GM19351 (cell line): Measurements from ENCODE around the gene MOB4.
"Not testable (repeated sequence)": the region's sequence is repeated elsewhere in the genome, so short reads cannot be mapped to it uniquely, and the experiment has no call there.

Experiments
- ATAC-seq: cut with Tn5 transposase; IDR thresholded peaks from one replicate; pipeline ENCODE4 v1.9.1; 2021; ENCODE audit warnings: mild to moderate bottlenecking, moderate library complexity; ENCODE audit not compliant: unreplicated experiment

MOB4 gene

GRCh38 chr2:197587255-197587654 lies 71.4 kb downstream of the MOB4 start:
- not testable (repeated sequence) for ATAC-seq

DNA sequence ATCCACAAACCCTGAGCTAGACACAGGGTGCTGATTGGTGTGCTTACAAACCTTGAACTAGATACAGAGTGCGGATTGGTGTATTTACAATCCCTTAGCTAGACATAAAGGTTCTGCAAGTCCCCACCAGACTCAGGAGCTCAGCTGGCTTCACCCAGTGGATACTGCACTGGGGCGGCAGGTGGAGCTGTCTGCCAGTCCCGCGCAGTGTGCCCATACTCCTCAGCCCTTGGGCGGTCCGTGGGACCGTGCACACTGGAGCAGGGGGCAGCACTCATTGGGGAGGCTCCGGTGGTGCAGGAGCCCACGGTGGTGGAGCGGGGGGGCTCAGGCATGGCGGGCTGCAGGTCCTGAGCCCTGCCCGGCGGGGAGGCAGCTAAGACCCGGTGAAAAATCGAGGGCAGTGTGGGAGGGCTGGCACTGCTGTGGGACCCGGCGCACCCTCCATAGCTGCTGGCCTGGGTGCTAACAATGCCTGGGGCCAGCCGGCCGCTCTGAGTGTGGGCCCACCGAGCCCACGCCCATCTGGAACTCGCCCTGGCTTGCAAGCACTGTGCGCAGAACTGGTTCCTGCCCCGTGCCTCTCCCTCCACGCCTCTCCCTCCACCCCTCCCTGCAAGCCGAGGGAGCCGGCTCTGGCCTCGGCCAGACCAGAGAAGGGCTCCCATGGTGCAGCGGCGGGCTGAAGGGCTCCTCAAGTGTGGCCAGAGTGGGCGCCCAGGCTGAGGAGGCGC lies 75.6 kb downstream of the MOB4 start:
- no peak for ATAC-seq

GRCh38 chr2:197596766-197597165 lies 80.9 kb downstream of the MOB4 start:
- ATAC-seq: no peak

GRCh38 chr2:197597166-197597565 lies 81.3 kb downstream of the MOB4 start:
- ATAC-seq: no peak

DNA sequence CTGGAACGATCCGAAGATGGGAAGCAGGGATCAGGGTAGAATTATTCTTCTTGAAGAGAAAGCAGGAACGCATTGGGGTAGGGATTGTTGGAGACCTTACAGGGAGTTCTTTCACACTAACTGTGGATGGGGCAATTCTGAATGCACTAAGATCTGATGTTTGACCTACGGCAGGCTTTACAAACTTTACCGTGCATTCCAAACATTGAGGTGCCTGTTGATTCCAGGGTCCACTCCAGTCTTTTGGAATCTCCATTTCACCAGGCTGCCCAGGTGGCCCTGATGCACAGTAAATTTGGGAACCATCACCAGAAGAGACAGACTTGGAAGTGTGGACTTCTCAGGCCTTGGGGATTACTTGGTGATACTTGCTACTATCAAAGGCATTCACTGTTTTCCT lies 82.6 kb downstream of the MOB4 start:
- ATAC-seq: no peak

DNA sequence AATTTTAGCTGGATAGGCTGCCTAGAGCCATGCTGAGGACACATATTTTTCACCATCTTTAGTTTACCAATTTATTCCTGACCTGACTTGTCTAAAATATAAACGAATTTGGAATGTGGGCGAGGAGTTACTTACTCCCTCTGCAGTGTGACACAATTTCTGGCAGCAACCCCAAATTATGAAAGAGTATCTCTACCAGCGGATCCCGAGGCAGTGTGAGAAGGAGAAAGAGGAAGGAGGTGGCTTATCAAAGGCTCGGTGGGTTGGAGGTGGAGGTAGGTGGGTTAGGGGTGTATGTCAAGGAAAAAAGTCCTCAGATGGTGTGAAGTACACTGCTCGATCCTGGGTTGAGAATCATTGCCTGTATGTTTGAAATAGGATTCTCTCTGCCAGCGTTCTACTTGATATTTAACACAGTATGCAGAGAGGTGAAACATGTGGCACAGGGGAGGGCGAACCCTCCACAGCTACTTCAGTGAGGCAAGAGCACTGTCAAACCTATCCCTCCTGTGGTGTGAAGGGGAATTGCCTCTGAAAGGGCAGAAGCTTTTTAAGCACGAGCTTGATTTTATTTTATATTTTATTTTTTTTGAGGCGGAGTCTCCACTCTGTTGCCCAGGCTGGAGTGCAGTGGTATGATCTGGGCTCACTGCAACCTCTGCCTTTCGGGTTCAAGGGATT lies 83.6 kb downstream of the MOB4 start:
- ATAC-seq: peak; percentile 72

GRCh38 chr2:197600306-197600705 lies 84.4 kb downstream of the MOB4 start:
- ATAC-seq: no peak

GRCh38 chr2:197601726-197602125 lies 85.9 kb downstream of the MOB4 start:
- no peak for ATAC-seq
